Measurements from ENCODE around the gene CCDC88C. TPM values are rescaled to one million over a fixed set of nuclear protein-coding genes. Genes with fewer than 3 reads are reported as not detected.
A peak's percentile ranks its signal among the peaks of the same experiment; 100 is the strongest.
"Not testable (repeated sequence)": the region's sequence is repeated elsewhere in the genome, so short reads cannot be mapped to it uniquely, and the experiment has no call there.

The CCDC88C gene
- total RNA-seq, 2 experiments from 2014 or later, result 137 to 253 TPM

DNA sequence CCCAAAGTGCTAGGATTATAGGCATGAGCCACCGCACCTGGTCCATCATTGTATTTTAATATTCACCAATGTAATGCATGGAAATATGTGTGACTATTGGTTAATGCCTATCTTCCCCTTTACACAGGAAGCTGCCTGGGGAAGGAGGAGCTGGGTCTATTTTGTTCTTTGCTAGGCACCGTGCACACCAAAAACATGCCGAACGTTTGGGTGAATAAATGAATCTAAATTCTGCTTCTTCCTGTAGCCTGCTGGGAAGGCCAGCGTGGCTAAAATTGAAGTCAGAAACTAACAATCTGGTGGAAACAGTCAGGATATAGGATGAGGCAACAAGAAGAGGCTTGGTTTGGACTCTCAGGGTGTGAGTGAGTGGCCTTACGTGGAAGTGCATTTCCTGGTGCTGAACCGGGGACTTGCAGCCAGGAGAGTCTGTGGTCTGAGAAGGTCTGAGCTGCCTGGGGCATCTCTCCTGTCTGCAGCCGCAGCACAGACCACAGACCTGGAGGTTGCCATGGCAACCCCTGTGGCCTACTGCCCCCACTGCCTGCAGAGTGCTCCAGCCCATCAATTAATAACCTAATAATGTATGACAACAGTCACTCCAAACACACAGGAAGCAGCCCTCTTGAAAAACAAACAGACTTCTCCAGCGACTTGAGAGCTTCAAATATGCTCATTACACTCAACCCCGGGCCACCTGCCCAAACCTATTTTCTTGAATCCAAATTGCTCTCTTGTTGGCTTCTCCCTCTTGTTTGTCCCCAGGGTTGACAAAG lies 167.6 kb downstream of the CCDC88C start:
- peak overlapping the region; percentile 36 for H3K4me3 ChIP-seq (ENCODE audit: low read depth, low read length, poor library complexity, severe bottlenecking)

DNA sequence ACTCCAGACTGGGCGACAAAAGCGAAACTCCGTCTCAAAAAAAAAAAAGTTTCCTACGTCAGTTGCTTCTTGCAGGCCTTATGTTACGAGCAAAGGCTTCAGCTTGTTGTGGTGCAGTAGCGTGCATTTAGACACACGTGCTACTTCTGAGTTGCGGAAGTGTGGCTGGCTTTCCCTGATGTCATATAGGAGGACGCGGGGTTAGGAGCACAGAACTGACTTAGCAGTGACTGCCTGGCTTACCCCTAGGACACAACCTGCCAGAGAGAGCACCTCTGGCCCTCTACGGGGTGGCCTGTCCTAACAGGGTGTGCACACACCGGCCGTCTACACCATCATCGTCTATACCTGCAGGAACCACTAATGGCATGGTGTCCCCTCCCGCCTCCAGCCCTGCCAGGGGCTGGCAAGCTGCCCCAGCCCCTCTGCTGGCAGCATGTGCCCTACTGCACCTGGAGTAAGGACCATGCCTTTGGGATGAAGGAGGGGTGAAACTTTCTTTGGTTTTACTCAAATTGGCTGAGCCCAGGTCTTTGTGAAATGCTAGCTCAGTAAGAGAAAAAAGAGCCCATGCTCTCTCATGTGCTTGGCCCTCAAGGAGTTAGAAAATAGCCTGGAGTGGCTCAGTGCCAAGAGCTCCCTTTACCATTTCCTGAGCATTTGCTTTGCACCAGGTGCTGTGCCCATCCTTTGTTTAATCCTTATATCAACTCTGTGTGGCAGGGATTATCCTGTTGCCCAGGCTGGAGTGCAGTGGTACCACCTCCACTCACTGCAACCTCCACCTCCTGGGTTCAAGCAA lies 171.4 kb downstream of the CCDC88C start:
- CTCF ChIA-PET (ENCODE audit: unreplicated experiment), result no interaction called here

More for the DNA sequence above, 167.6 kb downstream of the CCDC88C start:
- H3K4me2 ChIP-seq (ENCODE audit: low read length), result peak overlapping the region; percentile 76
- TF ChIP-seq, protein P1, sequence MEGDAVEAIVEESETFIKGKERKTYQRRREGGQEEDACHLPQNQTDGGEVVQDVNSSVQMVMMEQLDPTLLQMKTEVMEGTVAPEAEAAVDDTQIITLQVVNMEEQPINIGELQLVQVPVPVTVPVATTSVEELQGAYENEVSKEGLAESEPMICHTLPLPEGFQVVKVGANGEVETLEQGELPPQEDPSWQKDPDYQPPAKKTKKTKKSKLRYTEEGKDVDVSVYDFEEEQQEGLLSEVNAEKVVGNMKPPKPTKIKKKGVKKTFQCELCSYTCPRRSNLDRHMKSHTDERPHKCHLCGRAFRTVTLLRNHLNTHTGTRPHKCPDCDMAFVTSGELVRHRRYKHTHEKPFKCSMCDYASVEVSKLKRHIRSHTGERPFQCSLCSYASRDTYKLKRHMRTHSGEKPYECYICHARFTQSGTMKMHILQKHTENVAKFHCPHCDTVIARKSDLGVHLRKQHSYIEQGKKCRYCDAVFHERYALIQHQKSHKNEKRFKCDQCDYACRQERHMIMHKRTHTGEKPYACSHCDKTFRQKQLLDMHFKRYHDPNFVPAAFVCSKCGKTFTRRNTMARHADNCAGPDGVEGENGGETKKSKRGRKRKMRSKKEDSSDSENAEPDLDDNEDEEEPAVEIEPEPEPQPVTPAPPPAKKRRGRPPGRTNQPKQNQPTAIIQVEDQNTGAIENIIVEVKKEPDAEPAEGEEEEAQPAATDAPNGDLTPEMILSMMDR (conservative IDR thresholded peaks at IDR 0.05; ENCODE audit: low read length), result 0 out of 2 replicates have a peak, but pooled peaks have one; percentile 26
- TF ChIP-seq EZH2phosphoT487 (IDR thresholded peaks at IDR 0.05; ENCODE audit: borderline replicate concordance, low read depth, low read length), result no peak
- ChIA-PET CTCF (ENCODE audit: unreplicated experiment) (no interaction called here), POLR2A (interaction anchor here (0.7 to 1.6 kb wide), 6 partner anchors 9 to 163 kb away, joined by 3 to 4 read pairs (median 4); no protein-coding TSS in a partner anchor)
- peak overlapping the region; percentile 97 for H2AFZ ChIP-seq (ENCODE audit: low read length)
- peak; percentile 79 for DNase-seq (ENCODE audit: low spot score)
- H3K79me2 ChIP-seq (ENCODE audit: insufficient read depth, low read depth, low read length), result no peaks in the 10 kb centered on the region
- H3K27ac ChIP-seq (ENCODE audit: low read depth, low read length, poor library complexity, severe bottlenecking), result peak overlapping the region; percentile 75
- intact Hi-C loops (cut with micrococcal nuclease; ENCODE audit: unreplicated experiment), result no loop called here
- BruUV-seq (replicated peaks), result no TSS peak
- no peaks in the 10 kb centered on the region for H3K9me3 ChIP-seq (ENCODE audit: low read length)
- H4K20me1 ChIP-seq (ENCODE audit: insufficient read depth, low read length), result no peaks in the 10 kb centered on the region
- H3K4me1 ChIP-seq (ENCODE audit: insufficient read depth, low read length, poor library complexity, severe bottlenecking), result peaks cover 76% of the 10 kb centered on the region
- no peaks in the 10 kb centered on the region for H3K36me3 ChIP-seq (ENCODE audit: insufficient read depth, low read length)
- no peaks in the 10 kb centered on the region for H3K9me2 ChIP-seq (ENCODE audit: insufficient read depth, low read length)

DNA sequence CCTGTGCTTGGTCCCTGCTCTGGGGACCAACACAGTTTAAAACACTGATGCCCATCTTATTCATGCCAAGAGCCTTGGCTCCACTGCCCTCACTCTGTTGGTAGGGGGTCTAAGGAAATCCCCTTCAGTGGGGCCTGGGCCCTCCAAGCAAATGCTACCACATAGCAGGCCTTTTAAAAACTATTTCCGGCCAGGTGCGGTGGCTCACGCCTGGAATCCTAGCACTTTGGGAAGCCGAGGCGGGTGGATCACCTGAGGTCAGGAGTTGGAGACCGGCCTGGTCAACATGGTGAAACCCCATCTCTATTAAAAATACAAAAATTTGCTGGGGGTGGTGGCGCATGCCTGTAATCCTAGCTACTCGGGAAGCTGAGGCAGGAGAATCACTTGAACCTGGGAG lies 172.0 kb downstream of the CCDC88C start:
- intact Hi-C loops (cut with micrococcal nuclease; ENCODE audit: unreplicated experiment); H2AFZ ChIP-seq (ENCODE audit: low read length); DNase-seq (ENCODE audit: low spot score); H3K27ac ChIP-seq (ENCODE audit: low read depth, low read length, poor library complexity, severe bottlenecking); H3K9me2 ChIP-seq (ENCODE audit: insufficient read depth, low read length); H4K20me1 ChIP-seq (ENCODE audit: insufficient read depth, low read length); H3K9me3 ChIP-seq (ENCODE audit: low read length); H3K36me3 ChIP-seq (ENCODE audit: insufficient read depth, low read length); H3K4me2 ChIP-seq (ENCODE audit: low read length); CTCF ChIA-PET (ENCODE audit: unreplicated experiment); BruUV-seq (replicated peaks); H3K79me2 ChIP-seq (ENCODE audit: insufficient read depth, low read depth, low read length); H3K4me3 ChIP-seq (ENCODE audit: low read depth, low read length, poor library complexity, severe bottlenecking): not testable (repeated sequence)
- peaks cover 79% of the 10 kb centered on the region for H3K4me1 ChIP-seq (ENCODE audit: insufficient read depth, low read length, poor library complexity, severe bottlenecking)
- POLR2A ChIA-PET, result interaction anchor here (1.6 kb wide), 1 partner anchor 7 kb away, joined by 3 read pairs; no protein-coding TSS in a partner anchor

More for the DNA sequence above, 171.4 kb downstream of the CCDC88C start:
- no peaks in the 10 kb centered on the region for H3K9me3 ChIP-seq (ENCODE audit: low read length)
- H2AFZ ChIP-seq (ENCODE audit: low read length), result no peak overlapping the region
- H3K36me3 ChIP-seq (ENCODE audit: insufficient read depth, low read length), result no peaks in the 10 kb centered on the region
- no peak overlapping the region for H3K4me3 ChIP-seq (ENCODE audit: low read depth, low read length, poor library complexity, severe bottlenecking)
- peaks cover 80% of the 10 kb centered on the region for H3K4me1 ChIP-seq (ENCODE audit: insufficient read depth, low read length, poor library complexity, severe bottlenecking)
- DNase-seq (ENCODE audit: low spot score), result no peak
- H3K4me2 ChIP-seq (ENCODE audit: low read length), result peak overlapping the region; percentile 10; the same call in 1 of the 2 replicates
- BruUV-seq (replicated peaks), result no TSS peak
- POLR2A ChIA-PET, result interaction anchor here (0.7 kb wide), 2 partner anchors 10 to 40 kb away, joined by 3 to 4 read pairs; no protein-coding TSS in a partner anchor
- intact Hi-C loops (cut with micrococcal nuclease; ENCODE audit: unreplicated experiment), result no loop called here
- no peak for TF ChIP-seq EZH2phosphoT487 (IDR thresholded peaks at IDR 0.05; ENCODE audit: borderline replicate concordance, low read depth, low read length)
- TF ChIP-seq, protein P1 (conservative IDR thresholded peaks at IDR 0.05; ENCODE audit: low read length), result no peak
- no peaks in the 10 kb centered on the region for H3K79me2 ChIP-seq (ENCODE audit: insufficient read depth, low read depth, low read length)
- no peak overlapping the region for H3K27ac ChIP-seq (ENCODE audit: low read depth, low read length, poor library complexity, severe bottlenecking)
- no peaks in the 10 kb centered on the region for H3K9me2 ChIP-seq (ENCODE audit: insufficient read depth, low read length)
- H4K20me1 ChIP-seq (ENCODE audit: insufficient read depth, low read length), result no peaks in the 10 kb centered on the region

Data from OCI-LY7 (cell line).